Stomach (tissue), 4 donors: ENCODE results near the gene LIG3.

ENCODE experiments used
- EP300 ChIP-seq: sonication (generic); formaldehyde crosslinking; IDR thresholded peaks from one replicate; pipeline ENCODE4 v1.6.1; 2017; ENCODE audit warnings: antibody characterized with exemption
- POLR2A ChIP-seq, 4 donors: fragments of 450-650 bp; IDR thresholded peaks; one replicate each; pipeline ENCODE4 v1.6.1; 2016; ENCODE audit warnings: antibody characterized with exemption in 4 of 4, control low read depth in 2 of 4, mild to moderate bottlenecking in 1 of 4, moderate library complexity in 1 of 4
- POLR2AphosphoS5 ChIP-seq, 3 donors: sonication (generic); formaldehyde crosslinking; IDR thresholded peaks; one replicate each; pipeline ENCODE4 v1.6.1; 2016; ENCODE audit warnings: antibody characterized with exemption in 3 of 3
- TF ChIP-seq, protein P1 (sequence below), 7 experiments: fragments of 450-650 bp in 4 of 7; fragments of 200-600 bp in 3 of 7; sonication (generic) in 3 of 7; IDR thresholded peaks; one replicate each; pipeline ENCODE4 v1.5.1; 2016 to 2019; ENCODE audit warnings: antibody characterized with exemption in 7 of 7, control low read depth in 2 of 7, mild to moderate bottlenecking in 1 of 7

DNA sequence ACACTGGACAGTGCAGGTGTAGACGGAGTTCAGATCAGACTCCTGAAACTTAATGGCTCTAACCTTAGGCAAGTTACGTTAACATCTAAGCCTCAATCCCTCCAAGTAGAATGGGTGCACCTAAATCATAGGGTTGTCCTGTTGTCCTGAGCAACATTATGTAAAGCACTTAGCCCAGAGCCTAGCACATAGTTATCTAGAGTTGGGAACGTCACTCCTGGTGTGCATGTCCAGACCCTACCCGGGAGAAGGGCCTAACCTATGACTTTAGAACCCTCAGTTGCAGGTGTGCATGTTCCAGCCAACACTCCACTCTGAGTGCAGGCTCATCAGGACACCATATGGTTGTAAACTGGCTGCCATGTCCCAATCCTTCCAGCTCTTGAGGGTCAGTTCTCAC is 26.0 kb downstream of the LIG3 start:
- TF ChIP-seq, protein P1, sequence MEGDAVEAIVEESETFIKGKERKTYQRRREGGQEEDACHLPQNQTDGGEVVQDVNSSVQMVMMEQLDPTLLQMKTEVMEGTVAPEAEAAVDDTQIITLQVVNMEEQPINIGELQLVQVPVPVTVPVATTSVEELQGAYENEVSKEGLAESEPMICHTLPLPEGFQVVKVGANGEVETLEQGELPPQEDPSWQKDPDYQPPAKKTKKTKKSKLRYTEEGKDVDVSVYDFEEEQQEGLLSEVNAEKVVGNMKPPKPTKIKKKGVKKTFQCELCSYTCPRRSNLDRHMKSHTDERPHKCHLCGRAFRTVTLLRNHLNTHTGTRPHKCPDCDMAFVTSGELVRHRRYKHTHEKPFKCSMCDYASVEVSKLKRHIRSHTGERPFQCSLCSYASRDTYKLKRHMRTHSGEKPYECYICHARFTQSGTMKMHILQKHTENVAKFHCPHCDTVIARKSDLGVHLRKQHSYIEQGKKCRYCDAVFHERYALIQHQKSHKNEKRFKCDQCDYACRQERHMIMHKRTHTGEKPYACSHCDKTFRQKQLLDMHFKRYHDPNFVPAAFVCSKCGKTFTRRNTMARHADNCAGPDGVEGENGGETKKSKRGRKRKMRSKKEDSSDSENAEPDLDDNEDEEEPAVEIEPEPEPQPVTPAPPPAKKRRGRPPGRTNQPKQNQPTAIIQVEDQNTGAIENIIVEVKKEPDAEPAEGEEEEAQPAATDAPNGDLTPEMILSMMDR (IDR thresholded peaks at IDR 0.05): no peak
- TF ChIP-seq EP300: no peak
- no peak for TF ChIP-seq POLR2A (IDR thresholded peaks at IDR 0.05)
- TF ChIP-seq POLR2AphosphoS5 (IDR thresholded peaks at IDR 0.05): no peak
